Measurements from ENCODE around the gene N4BP3.
"Not testable (repeated sequence)": the region's sequence is repeated elsewhere in the genome, so short reads cannot be mapped to it uniquely, and the experiment has no call there.

DNA sequence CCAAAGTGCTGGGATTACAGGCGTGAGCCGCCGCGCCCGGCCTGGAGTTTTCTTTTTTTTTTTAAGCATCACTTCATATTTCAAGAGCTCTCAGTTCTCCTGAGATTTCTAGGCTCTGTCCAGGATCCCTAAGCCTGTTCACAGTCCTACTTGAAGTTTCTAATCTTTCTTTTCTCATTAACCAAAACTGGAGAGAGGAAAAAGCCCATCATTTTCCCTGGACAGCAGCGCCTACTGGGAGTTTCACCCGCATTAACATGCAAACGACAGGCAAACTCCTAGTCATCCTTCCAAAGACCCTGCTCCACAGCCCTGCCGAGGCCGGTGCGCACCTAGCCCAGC, 16.9 kb downstream of the N4BP3 start:
- TF ChIP-seq POLR2A, POLR2AphosphoS5 (IDR thresholded peaks at IDR 0.05; ENCODE audit: low read depth, low read length): not testable (repeated sequence)
